Activated CD8-positive, alpha-beta memory T cell treated with anti-CD3 and anti-CD28 coated beads, Interleukin-2, amount 10 ng/mL, durations not matched to agents 7 days and 5 days (primary cell): ENCODE data around the gene RPL34. TPM values are rescaled to one million over a fixed set of nuclear protein-coding genes. Genes with fewer than 3 reads are reported as not detected.

ENCODE experiments used
- ATAC-seq: fragments of 150-1000 bp; cut with Tn5 transposase; one replicate; pipeline ENCODE4 v1.10.0; 2021; ENCODE audit warnings: moderate library complexity
- CTCF ChIA-PET: fragments of 350-600 bp; sonication (Branson Sonifier 250); formaldehyde crosslinking; loops from one replicate; lab custom pipeline; 2021; ENCODE audit warnings: antibody characterized with exemption; lab: Charles Lee
- DNase-seq: peaks from one replicate; pipeline ENCODE4 v3.0.0-alpha.2; 2020
- H3K27ac Mint-ChIP-seq: one replicate; pipeline ENCODE4 v1.8.0; 2021; ENCODE audit warnings: mild to moderate bottlenecking, mixed read lengths
- H3K27me3 Mint-ChIP-seq: one replicate; pipeline ENCODE4 v1.8.0; 2021; ENCODE audit warnings: mixed read lengths
- H3K36me3 Mint-ChIP-seq: one replicate; pipeline ENCODE4 v1.8.0; 2021; ENCODE audit warnings: mild to moderate bottlenecking, mixed read lengths
- H3K4me1 Mint-ChIP-seq: one replicate; pipeline ENCODE4 v1.8.0; 2021; ENCODE audit warnings: mixed read lengths
- H3K4me3 Mint-ChIP-seq: one replicate; pipeline ENCODE4 v1.8.0; 2021; ENCODE audit warnings: mild to moderate bottlenecking, moderate library complexity, mixed read lengths
- H3K9me3 Mint-ChIP-seq: one replicate; pipeline ENCODE4 v1.8.0; 2022; ENCODE audit warnings: low read depth, mixed read lengths
- total RNA-seq, 2 experiments: library from RNA; stranded (reverse); gene quantifications; one replicate each; pipeline ENCODE4 v1.2.3, GENCODE V29; 2021

RPL34 gene
- total RNA-seq, 2 experiments from 2014 or later: 912 to 994 TPM

DNA sequence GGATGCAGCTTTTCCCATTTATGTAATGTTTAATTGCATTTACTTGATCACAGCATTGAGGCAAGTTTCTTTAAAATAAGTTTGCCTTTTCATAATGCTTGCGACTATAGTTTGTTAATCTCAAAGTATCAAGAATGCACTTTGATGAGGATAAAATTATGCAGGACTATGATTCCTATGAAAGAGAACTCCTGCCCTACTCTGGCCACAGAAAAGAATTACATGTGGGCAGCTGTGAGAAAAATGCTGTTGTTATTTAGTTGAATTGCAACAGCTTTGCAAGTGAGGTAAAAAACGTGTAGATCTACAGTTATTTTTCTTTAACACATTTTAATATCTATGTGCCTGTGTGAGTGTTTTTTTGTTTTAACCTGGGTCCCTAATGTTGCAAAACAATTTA, 17.5 kb downstream of the RPL34 start:
- ATAC-seq (no peak), DNase-seq (no peak)
- H3K4me1 Mint-ChIP-seq: no peaks in the 10 kb centered on the region
- no peak overlapping the region for H3K4me3 Mint-ChIP-seq
- H3K9me3 Mint-ChIP-seq: no peaks in the 10 kb centered on the region
- CTCF ChIA-PET: no interaction called here
- no peak overlapping the region for H3K27ac Mint-ChIP-seq
- H3K36me3 Mint-ChIP-seq: peaks cover 26% of the 10 kb centered on the region
- no peaks in the 10 kb centered on the region for H3K27me3 Mint-ChIP-seq

DNA sequence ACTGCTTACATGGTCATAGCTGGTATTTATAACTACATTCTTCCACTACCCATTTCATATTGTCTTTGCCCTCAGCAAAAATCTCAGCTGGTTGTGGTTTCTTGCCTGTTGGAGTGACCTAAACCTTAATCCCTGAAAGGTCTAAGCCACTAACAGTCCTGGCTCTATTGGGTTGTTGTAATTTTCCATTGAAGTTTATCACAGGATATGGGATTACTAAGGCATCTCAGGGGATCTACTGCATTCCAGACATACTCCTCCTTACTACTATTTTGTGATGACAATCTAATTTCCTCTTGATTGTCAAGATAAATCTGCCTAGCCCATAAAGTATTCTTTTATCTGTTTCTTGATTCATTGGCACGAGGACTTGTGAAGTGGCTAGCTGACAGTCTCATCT, 23.9 kb downstream of the RPL34 start:
- H3K27ac Mint-ChIP-seq: no peak overlapping the region
- peaks cover 3% of the 10 kb centered on the region for H3K36me3 Mint-ChIP-seq
- no peaks in the 10 kb centered on the region for H3K9me3 Mint-ChIP-seq
- no peak for ATAC-seq
- CTCF ChIA-PET: no interaction called here
- no peak for DNase-seq
- H3K4me3 Mint-ChIP-seq: no peak overlapping the region
- H3K4me1 Mint-ChIP-seq: peaks cover 2% of the 10 kb centered on the region
- H3K27me3 Mint-ChIP-seq: no peaks in the 10 kb centered on the region

DNA sequence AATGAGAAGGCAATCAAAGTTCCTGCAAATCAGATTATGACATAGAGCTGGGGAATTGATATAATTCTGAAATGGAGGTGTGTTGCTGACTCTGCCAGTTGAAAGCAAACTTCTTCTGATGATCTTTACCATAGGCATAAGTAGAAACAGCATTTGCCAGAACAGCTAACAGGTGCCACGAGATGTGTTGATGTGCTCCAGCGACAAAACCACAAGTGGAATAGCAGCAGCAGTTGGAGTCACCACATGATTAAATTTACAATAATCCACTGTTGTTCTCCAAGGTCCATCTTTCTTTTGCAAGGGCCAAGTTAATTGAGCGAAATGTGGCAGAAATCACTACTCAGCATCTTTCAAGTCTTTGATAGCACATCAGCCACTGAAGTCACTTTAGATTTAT, 26.3 kb downstream of the RPL34 start:
- ATAC-seq (no peak), DNase-seq (no peak)
- peaks cover 13% of the 10 kb centered on the region for H3K4me1 Mint-ChIP-seq
- CTCF ChIA-PET: no interaction called here
- peaks cover 2% of the 10 kb centered on the region for H3K36me3 Mint-ChIP-seq
- H3K27me3 Mint-ChIP-seq: no peaks in the 10 kb centered on the region
- no peak overlapping the region for H3K4me3 Mint-ChIP-seq
- no peaks in the 10 kb centered on the region for H3K9me3 Mint-ChIP-seq
- H3K27ac Mint-ChIP-seq: no peak overlapping the region

DNA sequence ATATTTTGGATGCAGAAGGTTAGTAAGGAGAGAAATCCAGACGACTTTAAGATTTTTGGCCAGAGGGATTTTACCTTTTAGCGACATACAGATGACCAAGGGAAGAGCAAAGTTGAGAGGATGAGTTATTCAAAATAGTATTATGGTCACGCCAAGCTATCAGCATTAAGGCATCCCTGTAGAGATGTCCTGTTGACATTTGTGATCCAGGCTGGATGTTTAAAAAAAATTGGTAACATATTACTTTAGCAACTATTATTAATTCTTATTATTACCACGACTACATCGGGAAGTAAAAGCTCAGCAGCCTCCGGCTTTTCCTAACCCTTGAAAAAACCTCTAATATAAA, 29.5 kb downstream of the RPL34 start:
- Mint-ChIP-seq H3K36me3 (peaks cover 10% of the 10 kb centered on the region), H3K4me3 (peak overlapping the region; percentile 95), H3K4me1 (peaks cover 31% of the 10 kb centered on the region), H3K9me3 (no peaks in the 10 kb centered on the region), H3K27me3 (no peaks in the 10 kb centered on the region), H3K27ac (peak overlapping the region; percentile 68)
- no peak for DNase-seq
- CTCF ChIA-PET: interaction anchor here (0.7 to 1.6 kb wide), 6 partner anchors 10 to 881 kb away, joined by 3 to 4 read pairs (median 3); partner anchors contain the start of gene RPL34
- no peak for ATAC-seq

DNA sequence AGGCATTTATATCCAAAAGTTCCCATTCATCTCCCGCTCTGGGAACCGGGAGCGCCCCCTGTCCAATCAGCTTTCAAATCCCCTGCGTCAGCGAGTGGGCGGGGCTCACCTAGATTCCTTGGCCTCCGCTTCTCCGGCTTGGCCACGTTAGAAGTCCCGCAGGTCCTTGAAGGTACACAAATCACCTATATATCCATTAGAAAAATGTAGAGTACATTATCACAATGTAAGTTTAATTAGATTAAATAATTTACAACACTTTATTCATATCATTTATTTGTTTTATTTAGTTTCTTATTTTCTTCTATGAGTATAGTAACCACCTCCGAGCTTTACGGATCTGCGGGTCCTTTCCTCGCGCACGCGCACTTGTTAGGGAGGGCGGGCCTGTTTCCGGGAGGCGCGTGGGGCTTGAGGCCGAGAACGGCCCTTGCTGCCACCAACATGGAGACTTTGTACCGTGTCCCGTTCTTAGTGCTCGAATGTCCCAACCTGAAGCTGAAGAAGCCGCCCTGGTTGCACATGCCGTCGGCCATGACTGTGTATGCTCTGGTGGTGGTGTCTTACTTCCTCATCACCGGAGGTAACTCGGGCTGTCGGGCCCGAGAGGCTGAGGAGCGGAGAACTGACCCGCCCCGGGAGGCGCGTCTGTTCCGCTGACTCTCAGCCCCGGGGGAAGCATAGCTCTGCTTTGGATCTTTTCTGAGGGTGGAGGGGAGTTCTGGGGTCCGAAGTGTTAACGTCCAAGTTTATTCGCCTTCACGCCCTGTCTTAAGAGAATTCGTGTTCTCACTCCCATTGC, 30.0 kb downstream of the RPL34 start, which contains the start of gene OSTC:
TSS of gene OSTC (plus strand) at position 388 of the 802 bp plus-strand sequence. CDS start at position 445, 57 bp downstream.
- ATAC-seq (peak; percentile 95), DNase-seq (peak; percentile 93)
- H3K36me3 Mint-ChIP-seq: peaks cover 12% of the 10 kb centered on the region
- H3K4me1 Mint-ChIP-seq: peaks cover 31% of the 10 kb centered on the region
- no peaks in the 10 kb centered on the region for H3K9me3 Mint-ChIP-seq
- no peaks in the 10 kb centered on the region for H3K27me3 Mint-ChIP-seq
- H3K27ac Mint-ChIP-seq: peak within 1 kb of the TSS; percentile 86
- CTCF ChIA-PET: interaction anchor here (0.7 to 1.6 kb wide), 6 partner anchors 11 to 881 kb away, joined by 3 to 4 read pairs (median 3); partner anchors contain the start of gene RPL34
- peak within 1 kb of the TSS; percentile 95 for H3K4me3 Mint-ChIP-seq

DNA sequence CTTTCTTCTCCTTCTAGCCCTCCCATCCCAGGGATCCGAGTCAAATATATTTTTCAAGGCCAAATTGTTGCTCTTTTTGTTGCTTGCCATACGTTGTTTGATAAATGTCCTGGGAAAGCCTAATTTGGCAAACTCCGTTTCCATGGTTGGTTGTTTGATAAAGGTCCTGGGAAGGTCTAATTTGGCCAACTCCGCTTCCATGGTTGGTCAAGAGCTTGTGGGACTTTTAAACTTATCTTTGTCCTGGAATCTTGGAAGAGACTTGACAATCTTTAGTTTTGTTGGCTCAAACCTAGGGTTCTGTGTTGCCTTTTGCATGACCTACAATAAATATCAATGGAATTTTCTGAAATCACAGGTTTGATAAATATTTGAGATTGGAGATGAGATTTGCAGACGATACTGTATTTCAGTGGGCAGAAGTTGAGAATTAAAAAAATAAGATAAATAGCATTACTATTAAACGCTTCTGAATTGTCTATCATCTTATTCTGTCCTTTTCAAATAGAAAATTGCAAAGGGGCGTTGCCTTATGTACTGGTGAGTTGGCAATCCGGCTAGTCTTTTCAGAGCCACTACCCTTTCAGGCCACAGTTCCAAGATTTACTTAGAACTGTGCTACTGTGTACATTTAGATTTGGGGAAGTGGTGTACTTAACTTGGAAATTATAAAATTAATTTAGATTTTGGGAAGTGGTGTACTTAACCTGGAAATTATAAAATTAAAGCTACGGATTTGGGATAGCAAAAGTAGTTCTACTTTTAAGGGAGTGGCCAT, 30.8 kb downstream of the RPL34 start:
- DNase-seq: no peak
- H3K27me3 Mint-ChIP-seq: no peaks in the 10 kb centered on the region
- peak overlapping the region; percentile 95 for H3K4me3 Mint-ChIP-seq
- ATAC-seq: no peak
- peak overlapping the region; percentile 86 for H3K27ac Mint-ChIP-seq
- CTCF ChIA-PET: interaction anchor here (1.3 to 1.4 kb wide), 3 partner anchors 28 to 880 kb away, joined by 3 read pairs; no protein-coding TSS in a partner anchor
- H3K4me1 Mint-ChIP-seq: peaks cover 31% of the 10 kb centered on the region
- H3K36me3 Mint-ChIP-seq: peaks cover 14% of the 10 kb centered on the region
- H3K9me3 Mint-ChIP-seq: no peaks in the 10 kb centered on the region

DNA sequence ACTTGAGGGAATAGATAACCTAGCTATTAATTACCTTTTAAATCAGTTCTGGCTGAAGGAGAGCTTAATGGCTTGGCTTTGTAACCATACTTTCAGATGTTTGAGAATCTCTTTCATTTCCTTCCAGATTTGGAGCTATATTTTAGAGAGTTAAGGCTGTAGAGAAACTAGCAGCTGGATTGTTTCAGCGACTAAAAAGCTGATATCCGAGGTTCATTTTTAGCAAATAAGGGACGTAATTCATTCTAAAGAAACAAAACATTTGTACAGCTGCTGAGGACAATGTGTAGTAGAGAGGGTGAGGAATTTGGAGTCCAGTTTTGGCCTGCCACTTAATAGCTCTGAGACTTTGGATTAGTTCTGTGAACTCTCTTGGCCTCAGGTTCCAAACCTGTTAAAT, 42.3 kb downstream of the RPL34 start:
- peaks cover 35% of the 10 kb centered on the region for H3K36me3 Mint-ChIP-seq
- DNase-seq (no peak), ATAC-seq (no peak)
- H3K27ac Mint-ChIP-seq: no peak overlapping the region
- CTCF ChIA-PET: interaction anchor here (1.1 kb wide), 1 partner anchor 29 kb away, joined by 3 read pairs; no protein-coding TSS in a partner anchor
- no peaks in the 10 kb centered on the region for H3K9me3 Mint-ChIP-seq
- H3K4me1 Mint-ChIP-seq: no peaks in the 10 kb centered on the region
- no peaks in the 10 kb centered on the region for H3K27me3 Mint-ChIP-seq
- no peak overlapping the region for H3K4me3 Mint-ChIP-seq

DNA sequence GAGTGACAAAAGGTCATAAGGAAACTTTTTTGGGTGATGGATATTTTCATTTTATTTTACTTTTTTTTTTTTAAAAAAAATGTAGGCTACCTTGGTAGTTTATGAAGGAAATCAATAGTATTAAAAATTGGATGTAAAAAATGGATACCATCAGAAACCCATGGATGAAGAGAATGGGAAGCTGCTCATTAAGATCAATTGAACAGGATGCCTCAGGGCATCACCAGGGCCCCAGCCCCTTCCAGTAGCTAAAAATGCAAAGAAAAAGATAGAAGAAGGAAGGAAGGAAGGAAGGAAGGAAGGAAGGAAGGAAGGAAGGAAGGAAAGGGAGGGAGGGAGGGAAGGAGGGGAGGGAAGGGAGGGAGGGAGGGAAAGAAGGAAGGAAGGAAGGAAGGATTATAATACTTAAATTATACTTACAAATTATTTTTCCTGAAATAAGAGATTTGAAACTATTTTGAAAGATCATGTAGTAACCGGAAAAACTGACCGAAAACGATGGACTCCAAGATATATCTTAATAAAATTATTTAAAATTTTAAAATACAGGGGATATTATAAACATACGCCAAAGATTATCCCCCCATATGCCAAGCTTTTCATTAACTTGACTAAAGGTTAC, 54.1 kb downstream of the RPL34 start:
- DNase-seq (no peak), ATAC-seq (no peak)
- Mint-ChIP-seq H3K27me3 (no peaks in the 10 kb centered on the region), H3K36me3 (peaks cover 19% of the 10 kb centered on the region), H3K9me3 (no peaks in the 10 kb centered on the region), H3K4me1 (no peaks in the 10 kb centered on the region), H3K27ac (no peak overlapping the region), H3K4me3 (no peak overlapping the region)
- CTCF ChIA-PET: interaction anchor here (1.0 kb wide), 1 partner anchor 759 kb away, joined by 3 read pairs; the partner anchor contains the start of gene SEC24B

Other genes starting within 250 kb of the RPL34 start
- gene OSTC, start 30.0 kb downstream of the RPL34 start, total RNA-seq: 10 to 100 TPM; 48.2 to 71.2 TPM
- not detected for gene ETNPPL, start 142.5 kb downstream of the RPL34 start, total RNA-seq